CD14-positive monocyte (primary cell): Measurements from ENCODE around the gene DMWD. TPM values are rescaled to one million over a fixed set of nuclear protein-coding genes. Genes with fewer than 3 reads are reported as not detected.

Experiments
- DNase-seq, 3 donors: peaks; one replicate each; pipeline ENCODE4 v3.0.0-alpha.2; 2011 to 2022
- H2AFZ ChIP-seq: 2 replicates; pipeline ENCODE4 v1.6.0; 2012; ENCODE audit warnings: mild to moderate bottlenecking, low read depth, low read length, inconsistent platforms; ENCODE audit not compliant: insufficient read depth, poor library complexity, severe bottlenecking
- H3K27ac ChIP-seq, 2 donors: 1 replicate in 1 of 2; 2 replicates in 1 of 2; pipeline ENCODE4 v1.5.1; 2012 to 2013; ENCODE audit warnings: low read length in 2 of 2, control low read depth in 1 of 2, inconsistent platforms in 1 of 2, low read depth in 1 of 2, mild to moderate bottlenecking in 1 of 2
- H3K27me3 ChIP-seq, 2 donors: one replicate each; pipeline versions ENCODE4 v1.6.0 to v1.6.1; 2011 to 2013; ENCODE audit warnings: low read length in 2 of 2; ENCODE audit not compliant: control insufficient read depth in 2 of 2, insufficient read depth in 2 of 2
- H3K36me3 ChIP-seq, 2 donors: replicated peaks in 1 of 2; 1 replicate in 1 of 2; 2 replicates in 1 of 2; pipeline versions ENCODE4 v1.5.1 to v1.6.1; 2012 to 2013; ENCODE audit warnings: low read length in 2 of 2, control low read depth in 1 of 2, inconsistent platforms in 1 of 2, mild to moderate bottlenecking in 1 of 2; ENCODE audit not compliant: insufficient read depth in 2 of 2, control insufficient read depth in 1 of 2
- H3K4me1 ChIP-seq, 2 donors: 1 replicate in 1 of 2; 2 replicates in 1 of 2; pipeline versions ENCODE4 v1.5.1 to v1.6.1; 2012 to 2013; ENCODE audit warnings: low read length in 2 of 2, control low read depth in 1 of 2, inconsistent platforms in 1 of 2, mild to moderate bottlenecking in 1 of 2, moderate library complexity in 1 of 2; ENCODE audit not compliant: insufficient read depth in 2 of 2, control insufficient read depth in 1 of 2
- H3K4me2 ChIP-seq: replicated peaks from 2 replicates; pipeline ENCODE3; 2012; ENCODE audit warnings: low read length, moderate library complexity, mild to moderate bottlenecking; ENCODE audit not compliant: poor library complexity, severe bottlenecking; ENCODE audit errors: extremely low read depth
- H3K4me3 ChIP-seq, 3 experiments: fragments of 200-600 bp in 1 of 3; sonication (generic) in 1 of 3; replicated peaks in 1 of 3; 1 replicate in 2 of 3; 2 replicates in 1 of 3; pipeline ENCODE4 v1.5.1; 2011 to 2013; ENCODE audit warnings: low read length in 3 of 3, mild to moderate bottlenecking in 3 of 3, control low read depth in 2 of 3, low read depth in 2 of 3, inconsistent platforms in 1 of 3, moderate library complexity in 1 of 3
- H3K79me2 ChIP-seq: 2 replicates; pipeline ENCODE4 v1.6.0; 2012; ENCODE audit warnings: mild to moderate bottlenecking, control low read depth, inconsistent platforms, low read length, moderate library complexity; ENCODE audit not compliant: insufficient read depth
- H3K9ac ChIP-seq: 2 replicates; pipeline ENCODE4 v1.6.0; 2017; ENCODE audit warnings: low read length, mild to moderate bottlenecking; ENCODE audit not compliant: insufficient read depth, poor library complexity, severe bottlenecking
- H3K9me3 ChIP-seq, 2 donors: replicated peaks in 1 of 2; 1 replicate in 1 of 2; 2 replicates in 1 of 2; pipeline versions ENCODE4 v1.5.1 to v1.6.1; 2012 to 2013; ENCODE audit warnings: low read length in 2 of 2, control low read depth in 1 of 2; ENCODE audit not compliant: control insufficient read depth in 1 of 2, insufficient read depth in 1 of 2
- H4K20me1 ChIP-seq: 2 replicates; pipeline ENCODE4 v1.6.0; 2012; ENCODE audit warnings: mild to moderate bottlenecking, low read length, control low read depth, moderate library complexity; ENCODE audit not compliant: insufficient read depth
- H3K27ac Mint-ChIP-seq, 7 donors: one replicate each; pipeline ENCODE4 v1.8.0; 2020; ENCODE audit warnings: mild to moderate bottlenecking in 7 of 7, mixed read lengths in 7 of 7, moderate library complexity in 6 of 7, inconsistent platforms in 2 of 7
- H3K27me3 Mint-ChIP-seq, 3 donors: one replicate each; pipeline ENCODE4 v1.8.0; 2021 to 2022; ENCODE audit warnings: low read depth in 3 of 3, mild to moderate bottlenecking in 3 of 3, mixed read lengths in 3 of 3, moderate library complexity in 3 of 3, inconsistent platforms in 1 of 3
- H3K36me3 Mint-ChIP-seq, 2 donors: one replicate each; pipeline ENCODE4 v1.8.0; 2020; ENCODE audit warnings: mixed read lengths in 2 of 2, inconsistent platforms in 1 of 2, mild to moderate bottlenecking in 1 of 2
- H3K4me1 Mint-ChIP-seq: one replicate; pipeline ENCODE4 v1.8.0; 2020; ENCODE audit warnings: mild to moderate bottlenecking, mixed read lengths
- H3K4me3 Mint-ChIP-seq, 2 donors: one replicate each; pipeline ENCODE4 v1.8.0; 2020; ENCODE audit warnings: mild to moderate bottlenecking in 2 of 2, mixed read lengths in 2 of 2, moderate library complexity in 1 of 2
- H3K9me3 Mint-ChIP-seq, 7 donors: one replicate each; pipeline ENCODE4 v1.8.0; 2020 to 2022; ENCODE audit warnings: mixed read lengths in 7 of 7, mild to moderate bottlenecking in 6 of 7, moderate library complexity in 6 of 7, inconsistent platforms in 2 of 7
- CTCF ChIP-seq: fragments of 200-600 bp; IDR thresholded peaks from one replicate; pipeline ENCODE4 v1.8.0; 2022; ENCODE audit warnings: antibody characterized with exemption, mild to moderate bottlenecking
- WGBS: methylation state at CpG from one replicate; pipeline ENCODE4 v1.1.5; 2013; ENCODE audit warnings: missing lambda C conversion rate; ENCODE audit not compliant: insufficient coverage; 5-methylcytosine and 5-hydroxymethylcytosine counted together
- intact Hi-C, 2 donors: fragments of 100-400 bp; cut with micrococcal nuclease; formaldehyde crosslinking; loops; one replicate each; pipeline versions ENCODE4 v1.15.0 to v1.15.1; 2023
- polyA plus RNA-seq, 3 donors: library from polyadenylated mRNA; depleted of rRNA in 1 of 3; unstranded in 2 of 3; stranded (reverse) in 1 of 3; fragments of 300-500 nt in 2 of 3; fragments of >200 nt in 1 of 3; fragmentation: Illumina TruSeq in 2 of 3; gene quantifications; 1 replicate in 2 of 3; 2 replicates in 1 of 3; pipeline ENCODE4 v1.2.3, GENCODE V29; 2012 to 2021

The DMWD gene
- polyA plus RNA-seq, 3 donors: 1.5 to 3.4 (median 2.4) TPM

- 42% methylated on average over 11 of the region's 14 CpGs for WGBS
- Histone ChIP-seq H3K79me2 (no peaks in the 10 kb centered on the region), H2AFZ (no peak overlapping the region), H3K4me2 (no peak overlapping the region), H3K36me3 (no peaks in the 10 kb centered on the region), H3K9ac (no peak overlapping the region), H3K9me3 (peaks cover 6 to 13% of the 10 kb centered on the region in 2 donors), H4K20me1 (peaks cover 57% of the 10 kb centered on the region), H3K4me3 (no peak overlapping the region), H3K4me1 (peaks cover 27 to 35% of the 10 kb centered on the region in 2 donors), H3K27me3 (peaks cover 59 to 85% of the 10 kb centered on the region in 2 donors), H3K27ac (no peak overlapping the region)
- TF ChIP-seq CTCF: no peak
- intact Hi-C loops: no loop called here
- peak overlapping the region in 1 of 2 donors; percentile 81 for H3K4me3 Mint-ChIP-seq
- H3K27ac Mint-ChIP-seq: peak overlapping the region in 1 of 7 donors; percentile 10
- peaks cover 74 to 99% (median 78%) of the 10 kb centered on the region in 3 donors for H3K27me3 Mint-ChIP-seq
- H3K4me1 Mint-ChIP-seq: peaks cover 22% of the 10 kb centered on the region
- DNase-seq: no peak
- peaks cover 0 to 29% (median 18%) of the 10 kb centered on the region in 7 donors for H3K9me3 Mint-ChIP-seq
- H3K36me3 Mint-ChIP-seq: peaks cover 9 to 10% of the 10 kb centered on the region in 2 donors
Observed at GRCh38 chr19:45772130-45772840, 20.4 kb downstream of the DMWD start.

DNA sequence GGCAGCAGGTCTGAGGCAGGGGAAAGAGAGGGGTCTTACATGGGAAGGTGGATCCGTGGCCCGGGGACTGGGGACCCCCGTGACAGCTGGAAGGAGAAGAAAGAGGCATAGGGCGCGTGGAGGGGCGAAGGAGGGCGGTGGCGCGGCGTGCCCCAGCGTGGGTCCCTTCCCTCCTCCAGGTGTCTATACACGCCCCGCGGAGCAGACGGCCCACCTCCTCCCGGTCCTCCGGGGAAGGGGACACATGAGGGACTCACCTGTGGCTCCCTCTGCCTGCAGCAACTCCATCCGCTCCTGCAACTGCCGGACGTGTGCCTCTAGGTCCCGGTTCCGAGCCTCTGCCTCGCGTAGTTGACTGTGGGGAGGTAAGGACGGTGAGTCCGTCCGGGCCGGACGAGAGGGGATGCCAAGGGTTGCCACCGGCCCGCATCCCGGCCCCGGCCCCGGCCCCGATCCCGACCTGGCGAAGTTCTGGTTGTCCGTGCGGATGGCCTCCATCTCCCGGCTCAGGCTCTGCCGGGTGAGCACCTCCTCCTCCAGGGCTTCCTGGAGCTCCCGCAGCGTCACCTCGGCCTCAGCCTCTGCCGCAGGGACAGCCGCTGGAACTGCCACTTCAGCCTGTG, 21.2 kb downstream of the DMWD start:
- H3K4me2 ChIP-seq: no peak overlapping the region
- H3K36me3 Mint-ChIP-seq: peaks cover 4 to 6% of the 10 kb centered on the region in 2 donors
- intact Hi-C loops: no loop called here

More for the DNA sequence above, 21.2 kb downstream of the DMWD start:
- Histone ChIP-seq H3K9me3 (peaks cover 6 to 20% of the 10 kb centered on the region in 2 donors), H3K79me2 (no peaks in the 10 kb centered on the region), H3K36me3 (no peaks in the 10 kb centered on the region), H3K4me3 (no peak overlapping the region), H2AFZ (no peak overlapping the region), H3K9ac (no peak overlapping the region), H3K27me3 (peaks cover 56 to 85% of the 10 kb centered on the region in 2 donors), H3K4me1 (peaks cover 27 to 35% of the 10 kb centered on the region in 2 donors), H3K27ac (no peak overlapping the region), H4K20me1 (peaks cover 49% of the 10 kb centered on the region)
- H3K27ac Mint-ChIP-seq: no peak overlapping the region
- DNase-seq: no peak
- 93% methylated on average over 41 of the region's 46 CpGs for WGBS
- peak overlapping the region in 1 of 2 donors; percentile 87 for H3K4me3 Mint-ChIP-seq
- H3K9me3 Mint-ChIP-seq: peaks cover 0 to 22% (median 16%) of the 10 kb centered on the region in 7 donors
- peaks cover 69 to 99% (median 75%) of the 10 kb centered on the region in 3 donors for H3K27me3 Mint-ChIP-seq
- peaks cover 22% of the 10 kb centered on the region for H3K4me1 Mint-ChIP-seq
- no peak for TF ChIP-seq CTCF
